ENCODE data around the gene ATP2B2. TPM values are rescaled to one million over a fixed set of nuclear protein-coding genes. Genes with fewer than 3 reads are reported as not detected.

ATP2B2 gene
- total RNA-seq, 1 donor from 2014 or later: not detected

GRCh38 chr3:10283638-10284037 is 221.7 kb downstream of the ATP2B2 start:
- DNase-seq (ENCODE audit: low spot score): no peak
- Mint-ChIP-seq H3K27me3 (ENCODE audit: insufficient read depth, low read depth) (peaks cover 2% of the 10 kb centered on the region), H3K36me3 (peaks cover 10% of the 10 kb centered on the region), H3K9me3 (no peaks in the 10 kb centered on the region), H3K4me3 (no peak overlapping the region), H3K27ac (peak overlapping the region; percentile 37), H3K4me1 (peaks cover 26% of the 10 kb centered on the region)
- H3F3A ChIP-seq (ENCODE audit: low read depth): no peaks in the 10 kb centered on the region
- no peaks in the 10 kb centered on the region for H3K9me3 ChIP-seq (ENCODE audit: low read depth)
- H3K9ac ChIP-seq: no peak overlapping the region
- no peak overlapping the region for H3K27ac ChIP-seq
- H3K4me1 ChIP-seq: peaks cover 16% of the 10 kb centered on the region
- H3K27me3 ChIP-seq: no peaks in the 10 kb centered on the region
- H4K20me1 ChIP-seq (ENCODE audit: low read depth): no peaks in the 10 kb centered on the region
- H3K36me3 ChIP-seq: no peaks in the 10 kb centered on the region
- no peak overlapping the region for H3K4me3 ChIP-seq
- no peak overlapping the region for H2AFZ ChIP-seq (replicated peaks)
- no peaks in the 10 kb centered on the region for H3K79me2 ChIP-seq (ENCODE audit: low read depth)
- TF ChIP-seq CTCF (IDR thresholded peaks at IDR 0.05) (no peak), EZH2 (IDR thresholded peaks at IDR 0.05) (no peak), EZH2phosphoT487 (IDR thresholded peaks at IDR 0.05) (no peak)
- no peak overlapping the region for H3K4me2 ChIP-seq

- peaks cover 2% of the 10 kb centered on the region for H3K27me3 Mint-ChIP-seq (ENCODE audit: insufficient read depth, low read depth)
- H3K9me3 Mint-ChIP-seq: no peaks in the 10 kb centered on the region
- Histone ChIP-seq H3K4me2 (no peak overlapping the region), H3K9me3 (ENCODE audit: low read depth) (no peaks in the 10 kb centered on the region), H3K27me3 (no peaks in the 10 kb centered on the region), H3K4me1 (peaks cover 13% of the 10 kb centered on the region), H3K27ac (no peak overlapping the region), H3K4me3 (no peak overlapping the region), H3F3A (ENCODE audit: low read depth) (no peaks in the 10 kb centered on the region), H3K9ac (no peak overlapping the region), H4K20me1 (ENCODE audit: low read depth) (no peaks in the 10 kb centered on the region), H3K79me2 (ENCODE audit: low read depth) (no peaks in the 10 kb centered on the region), H2AFZ (replicated peaks) (no peak overlapping the region), H3K36me3 (no peaks in the 10 kb centered on the region)
- H3K4me1 Mint-ChIP-seq: peaks cover 21% of the 10 kb centered on the region
- no peak overlapping the region for H3K4me3 Mint-ChIP-seq
- peaks cover 10% of the 10 kb centered on the region for H3K36me3 Mint-ChIP-seq
- H3K27ac Mint-ChIP-seq: no peak overlapping the region
- TF ChIP-seq CTCF (IDR thresholded peaks at IDR 0.05): no peak
- TF ChIP-seq EZH2 (IDR thresholded peaks at IDR 0.05): no peak
- no peak for TF ChIP-seq EZH2phosphoT487 (IDR thresholded peaks at IDR 0.05)
- DNase-seq (ENCODE audit: low spot score): no peak
These were observed 223.4 kb downstream of the ATP2B2 start for GRCh38 chr3:10281951-10282350.

- Histone ChIP-seq H3K36me3 (no peaks in the 10 kb centered on the region), H3K9me3 (ENCODE audit: low read depth) (no peaks in the 10 kb centered on the region), H2AFZ (replicated peaks) (no peak overlapping the region), H3K79me2 (ENCODE audit: low read depth) (no peaks in the 10 kb centered on the region), H3F3A (ENCODE audit: low read depth) (no peaks in the 10 kb centered on the region), H3K4me3 (no peak overlapping the region), H3K27me3 (no peaks in the 10 kb centered on the region), H3K27ac (no peak overlapping the region), H3K9ac (no peak overlapping the region), H4K20me1 (ENCODE audit: low read depth) (peaks cover 2% of the 10 kb centered on the region), H3K4me1 (peaks cover 7% of the 10 kb centered on the region), H3K4me2 (no peak overlapping the region)
- TF ChIP-seq CTCF (IDR thresholded peaks at IDR 0.05): no peak
- no peak for TF ChIP-seq EZH2phosphoT487 (IDR thresholded peaks at IDR 0.05)
- no peak for TF ChIP-seq EZH2 (IDR thresholded peaks at IDR 0.05)
- Mint-ChIP-seq H3K4me1 (peaks cover 10% of the 10 kb centered on the region), H3K36me3 (peaks cover 12% of the 10 kb centered on the region), H3K9me3 (no peaks in the 10 kb centered on the region), H3K27ac (no peak overlapping the region), H3K27me3 (ENCODE audit: insufficient read depth, low read depth) (peaks cover 2% of the 10 kb centered on the region), H3K4me3 (no peak overlapping the region)
- no peak for DNase-seq (ENCODE audit: low spot score)
These were observed 224.8 kb downstream of the ATP2B2 start for GRCh38 chr3:10280571-10280970.
